GM19043 (cell line): ENCODE data around the gene CD7.

Experiments
- ATAC-seq: cut with Tn5 transposase; IDR thresholded peaks from one replicate; pipeline ENCODE4 v1.9.1; 2021; ENCODE audit warnings: low read depth; ENCODE audit not compliant: unreplicated experiment

Gene CD7

DNA sequence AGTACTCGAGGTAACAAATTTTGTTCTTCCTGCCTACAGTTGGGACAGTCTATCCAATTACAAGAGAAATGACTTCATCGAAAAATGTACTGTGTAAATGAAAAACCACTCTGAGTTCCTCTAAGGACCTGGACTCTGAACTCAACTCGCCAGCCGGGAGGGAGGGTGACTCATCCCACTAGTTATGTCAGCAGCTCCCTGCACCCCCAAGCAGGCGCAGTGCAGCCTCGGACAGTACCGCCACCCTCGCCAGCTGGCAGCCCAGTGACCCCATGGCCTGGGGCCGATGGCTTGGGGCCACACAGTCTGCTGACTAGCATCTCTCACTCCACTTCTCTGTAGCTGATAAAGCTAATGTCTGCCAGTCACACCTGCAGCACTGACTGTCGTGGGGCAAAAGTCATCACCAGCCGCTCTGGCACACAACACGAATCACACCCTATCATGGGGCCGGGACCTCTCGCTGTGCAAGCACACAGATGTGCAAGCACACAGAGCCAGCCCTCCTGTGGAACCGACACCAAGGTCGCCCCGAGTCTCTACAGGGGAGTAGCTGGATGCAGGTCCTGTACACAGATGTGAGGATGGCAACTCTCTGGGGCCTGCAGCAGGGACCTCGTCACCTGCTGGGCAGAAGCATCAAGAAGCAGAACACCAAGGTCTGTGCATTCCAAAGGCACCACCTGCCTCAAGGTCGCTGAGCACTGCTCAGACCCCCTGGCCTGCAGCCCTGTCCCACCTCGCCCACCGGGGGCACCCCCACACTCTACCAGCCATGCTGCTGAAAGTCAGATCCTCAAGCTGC, 49.6 kb downstream of the CD7 start:
- ATAC-seq, result no peak

DNA sequence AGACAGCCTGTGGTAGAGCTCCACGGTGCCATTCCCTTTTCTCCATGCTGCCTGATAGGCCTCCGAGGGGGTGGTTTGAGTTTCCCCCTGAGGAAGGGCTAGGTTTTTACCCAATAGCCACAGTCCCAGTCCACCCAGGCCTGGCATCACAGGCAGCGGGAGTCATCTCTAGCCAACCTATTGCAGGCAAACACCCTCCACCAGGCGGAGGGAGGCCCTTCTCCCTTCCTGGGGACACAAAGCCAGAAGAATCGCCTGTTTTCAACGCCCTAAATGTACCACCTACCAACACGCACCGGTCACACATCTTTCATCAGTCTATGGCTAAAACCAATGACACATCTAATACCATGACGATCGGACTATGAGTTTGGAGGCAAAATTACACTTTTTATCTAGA, 51.3 kb downstream of the CD7 start:
- ATAC-seq, result no peak
